Natural killer cell (primary cell): Measurements from ENCODE around the gene LCN15. TPM values are rescaled to one million over a fixed set of nuclear protein-coding genes. Genes with fewer than 3 reads are reported as not detected.
"Not testable (repeated sequence)": the region's sequence is repeated elsewhere in the genome, so short reads cannot be mapped to it uniquely, and the experiment has no call there.

Experiments used
- ATAC-seq, 3 donors: fragments of 150-1000 bp in 2 of 3; fragments of 200-7000 bp in 1 of 3; cut with Tn5 transposase; 1 replicate in 1 of 3; 2 replicates in 2 of 3; pipeline ENCODE4 v1.10.0; 2021; ENCODE audit warnings: mild to moderate bottlenecking in 2 of 3, moderate library complexity in 2 of 3
- DNase-seq, 2 donors: peaks; one replicate each; pipeline versions ENCODE4 v3.0.0 to v3.0.0-alpha.2; 2013 to 2021; ENCODE audit warnings: mixed read lengths in 1 of 2
- H3K27ac ChIP-seq: one replicate; pipeline ENCODE4 v1.5.1; 2013; ENCODE audit warnings: mild to moderate bottlenecking, low read length
- H3K27me3 ChIP-seq: one replicate; pipeline ENCODE4 v1.6.1; 2013; ENCODE audit warnings: low read length; ENCODE audit not compliant: control insufficient read depth, insufficient read depth
- H3K36me3 ChIP-seq: one replicate; pipeline ENCODE4 v1.6.1; 2013; ENCODE audit warnings: low read length; ENCODE audit not compliant: control insufficient read depth, insufficient read depth
- H3K4me1 ChIP-seq: one replicate; pipeline ENCODE4 v1.6.1; 2013; ENCODE audit warnings: low read length; ENCODE audit not compliant: control insufficient read depth, insufficient read depth
- H3K4me3 ChIP-seq: one replicate; pipeline ENCODE4 v1.5.1; 2013; ENCODE audit warnings: low read length
- H3K9me3 ChIP-seq: one replicate; pipeline ENCODE4 v1.6.1; 2013; ENCODE audit warnings: low read length; ENCODE audit not compliant: control insufficient read depth, insufficient read depth
- H3K27ac Mint-ChIP-seq, 2 donors: one replicate each; pipeline ENCODE4 v1.8.0; 2022; ENCODE audit warnings: mild to moderate bottlenecking in 2 of 2, mixed read lengths in 2 of 2, moderate library complexity in 1 of 2
- H3K27me3 Mint-ChIP-seq, 2 donors: one replicate each; pipeline ENCODE4 v1.8.0; 2022; ENCODE audit warnings: low read depth in 2 of 2, mixed read lengths in 2 of 2
- H3K36me3 Mint-ChIP-seq: one replicate; pipeline ENCODE4 v1.8.0; 2022; ENCODE audit warnings: mixed read lengths
- H3K4me1 Mint-ChIP-seq, 2 donors: one replicate each; pipeline ENCODE4 v1.8.0; 2022; ENCODE audit warnings: mixed read lengths in 2 of 2
- H3K4me3 Mint-ChIP-seq: one replicate; pipeline ENCODE4 v1.8.0; 2022; ENCODE audit warnings: mild to moderate bottlenecking, moderate library complexity, mixed read lengths
- H3K9me3 Mint-ChIP-seq, 2 donors: one replicate each; pipeline ENCODE4 v1.8.0; 2022; ENCODE audit warnings: mixed read lengths in 2 of 2
- CTCF ChIP-seq: fragments of 200-600 bp; IDR thresholded peaks from one replicate; pipeline ENCODE4 v1.8.0; 2022; ENCODE audit warnings: antibody characterized with exemption
- WGBS: methylation state at CpG from one replicate; pipeline ENCODE4 v1.1.7; 2013; ENCODE audit warnings: missing lambda C conversion rate; ENCODE audit not compliant: insufficient coverage; 5-methylcytosine and 5-hydroxymethylcytosine counted together
- intact Hi-C: fragments of 100-400 bp; cut with micrococcal nuclease; formaldehyde crosslinking; loops from one replicate; pipeline ENCODE4 v1.14.2; 2022
- total RNA-seq, 4 donors: library from RNA; stranded (reverse); fragments of 120-200 nt in 1 of 4; gene quantifications; one replicate each; pipeline versions ENCODE4 v1.2.3 to v1.2.4, GENCODE V29; 2013 to 2022

LCN15 gene
- total RNA-seq, 3 donors from 2014 or later (not counting 1 experiment from before 2014, with no cell fraction given), result not detected

- Histone ChIP-seq H3K4me3 (no peak overlapping the region), H3K27me3 (peaks cover 4% of the 10 kb centered on the region), H3K9me3 (no peaks in the 10 kb centered on the region), H3K4me1 (peaks cover 42% of the 10 kb centered on the region), H3K27ac (no peak overlapping the region), H3K36me3 (peaks cover 2% of the 10 kb centered on the region)
- ATAC-seq, result no peak
- H3K4me1 Mint-ChIP-seq, result peaks cover 28 to 39% of the 10 kb centered on the region in 2 donors
- no peak overlapping the region for H3K27ac Mint-ChIP-seq
- TF ChIP-seq CTCF, result no peak
- intact Hi-C loops, result loop anchor here (5.0 kb wide), 1 partner anchor 37 kb away; the partner anchor contains the start of gene AJM1
- no peaks in the 10 kb centered on the region for H3K36me3 Mint-ChIP-seq
- DNase-seq, result no peak
- peak overlapping the region; percentile 50 for H3K4me3 Mint-ChIP-seq
- H3K9me3 Mint-ChIP-seq, result no peaks in the 10 kb centered on the region
- WGBS, result 98% methylated on average over 12 of the region's 12 CpGs
- H3K27me3 Mint-ChIP-seq, result peaks cover 0 to 9% of the 10 kb centered on the region in 2 donors
Measured at GRCh38 chr9:136805207-136805740, 41.0 kb upstream of the LCN15 start.

GRCh38 chr9:136804509-136805206, 40.3 kb upstream of the LCN15 start:
- Mint-ChIP-seq H3K9me3 (no peaks in the 10 kb centered on the region), H3K36me3 (no peaks in the 10 kb centered on the region), H3K27me3 (peaks cover 0 to 9% of the 10 kb centered on the region in 2 donors), H3K27ac (no peak overlapping the region), H3K4me3 (no peak overlapping the region), H3K4me1 (peaks cover 26 to 45% of the 10 kb centered on the region in 2 donors)
- Histone ChIP-seq H3K4me1 (peaks cover 44% of the 10 kb centered on the region), H3K36me3 (peaks cover 2% of the 10 kb centered on the region), H3K4me3 (no peak overlapping the region), H3K27me3 (peaks cover 6% of the 10 kb centered on the region), H3K9me3 (no peaks in the 10 kb centered on the region), H3K27ac (no peak overlapping the region)
- 97% methylated on average over 20 of the region's 20 CpGs for WGBS
- no peak for ATAC-seq
- DNase-seq, result no peak
- TF ChIP-seq CTCF, result no peak
- intact Hi-C loops, result loop anchor here (5.0 kb wide), 1 partner anchor 38 kb away; the partner anchor contains the start of gene AJM1

GRCh38 chr9:136803551-136804508, 39.5 kb upstream of the LCN15 start:
- Histone ChIP-seq H3K27ac (no peak overlapping the region), H3K27me3 (peaks cover 13% of the 10 kb centered on the region), H3K4me1 (peaks cover 44% of the 10 kb centered on the region), H3K9me3 (no peaks in the 10 kb centered on the region), H3K36me3 (peaks cover 2% of the 10 kb centered on the region), H3K4me3 (no peak overlapping the region)
- peaks cover 0 to 9% of the 10 kb centered on the region in 2 donors for H3K27me3 Mint-ChIP-seq
- 98% methylated on average over 22 of the region's 22 CpGs for WGBS
- no peaks in the 10 kb centered on the region for H3K9me3 Mint-ChIP-seq
- no peak for TF ChIP-seq CTCF
- no peak for DNase-seq
- H3K4me1 Mint-ChIP-seq, result peaks cover 19 to 44% of the 10 kb centered on the region in 2 donors
- no peak for ATAC-seq
- peak overlapping the region in 1 of 2 donors; percentile 20 for H3K27ac Mint-ChIP-seq
- intact Hi-C loops, result no loop called here
- no peaks in the 10 kb centered on the region for H3K36me3 Mint-ChIP-seq
- peak overlapping the region; percentile 21 for H3K4me3 Mint-ChIP-seq

GRCh38 chr9:136803009-136803550, 38.8 kb upstream of the LCN15 start:
- H3K27ac ChIP-seq, H3K36me3 ChIP-seq, intact Hi-C loops, H3K4me3 Mint-ChIP-seq, H3K27me3 Mint-ChIP-seq, H3K36me3 Mint-ChIP-seq, H3K9me3 ChIP-seq, H3K9me3 Mint-ChIP-seq, H3K27ac Mint-ChIP-seq, DNase-seq, ATAC-seq, H3K4me3 ChIP-seq: not testable (repeated sequence)
- Histone ChIP-seq H3K4me1 (peaks cover 43% of the 10 kb centered on the region), H3K27me3 (peaks cover 16% of the 10 kb centered on the region)
- H3K4me1 Mint-ChIP-seq, result peaks cover 16 to 41% of the 10 kb centered on the region in 2 donors
- 96% methylated on average over 7 of the region's 9 CpGs for WGBS
